Kidney (tissue), 14 donors: ENCODE measurements around the gene BARX1. TPM values are rescaled to one million over a fixed set of nuclear protein-coding genes. Genes with fewer than 3 reads are reported as not detected.

Experiments
- DNase-seq, 5 donors: peaks; one replicate each; pipeline ENCODE4 v3.0.0-alpha.2; 2013 to 2020
- FAIRE-seq: peaks from 2 replicates; lab custom pipeline; 2012; peaks lifted over from hg19 to GRCh38; lab: Jason Lieb, UNC
- H3K27ac ChIP-seq, 2 donors: one replicate each; pipeline ENCODE4 v1.7.0; 2013; ENCODE audit warnings: low read depth in 2 of 2, low read length in 2 of 2, inconsistent platforms in 1 of 2
- H3K27me3 ChIP-seq: one replicate; pipeline ENCODE4 v1.7.1; 2013; ENCODE audit warnings: low read length, inconsistent platforms; ENCODE audit not compliant: control insufficient read depth, insufficient read depth
- H3K36me3 ChIP-seq, 3 donors: one replicate each; pipeline versions ENCODE4 v1.7.0 to v1.7.1; 2013; ENCODE audit warnings: low read length in 3 of 3, control low read depth in 1 of 3, inconsistent platforms in 1 of 3; ENCODE audit not compliant: insufficient read depth in 3 of 3, control insufficient read depth in 2 of 3
- H3K4me1 ChIP-seq, 3 donors: one replicate each; pipeline versions ENCODE4 v1.7.0 to v1.7.1; 2013; ENCODE audit warnings: low read length in 3 of 3, inconsistent platforms in 1 of 3, low read depth in 1 of 3; ENCODE audit not compliant: control insufficient read depth in 2 of 3, insufficient read depth in 2 of 3
- H3K4me3 ChIP-seq, 3 donors: one replicate each; pipeline versions ENCODE4 v1.7.0 to v1.8.1; 2013; ENCODE audit warnings: low read length in 3 of 3, control low read depth in 1 of 3, inconsistent platforms in 1 of 3
- H3K9ac ChIP-seq, 3 donors: one replicate each; pipeline versions ENCODE4 v1.7.0 to v1.7.1; 2013; ENCODE audit warnings: low read length in 3 of 3, control low read depth in 1 of 3, inconsistent platforms in 1 of 3
- H3K9me3 ChIP-seq, 3 donors: one replicate each; pipeline versions ENCODE4 v1.7.0 to v1.7.1; 2013; ENCODE audit warnings: low read length in 3 of 3, control low read depth in 1 of 3, inconsistent platforms in 1 of 3; ENCODE audit not compliant: control insufficient read depth in 2 of 3, insufficient read depth in 1 of 3
- CTCF ChIP-seq: IDR thresholded peaks from 3 replicates; pipeline ENCODE4 v1.5.1; 2012; ENCODE audit warnings: mild to moderate bottlenecking, moderate library complexity, borderline replicate concordance; ENCODE audit not compliant: insufficient read depth; ENCODE audit errors: extremely low read depth
- intact Hi-C: fragments of 100-400 bp; cut with DNase I; formaldehyde crosslinking; loops from one replicate; pipeline ENCODE4 v1.11.1; 2022
- polyA plus RNA-seq: library from polyadenylated mRNA; stranded (reverse); fragments of 350-450 nt; fragmentation: Illumina TruSeq; extraction: RNeasy Lipid Tissue Mini Kit (QIAGEN cat#74804); gene quantifications from one replicate; pipeline ENCODE4 v1.2.3, GENCODE V29; 2014; ENCODE audit warnings: low read depth, low replicate concordance; ENCODE audit not compliant: insufficient read depth
- total RNA-seq: library from RNA; stranded (reverse); fragmentation: NEBNext Ultra II Directional; extraction: Animal tissue kit (Norgen Biotek cat#: 25700); gene quantifications from one replicate; pipeline ENCODE4 v1.2.1, GENCODE V29; 2021
- donor health status: control.
- donor health status: control.
- donor health status: control.
- donor health status: control.
- donor health status: control.
- donor health status: DM: yes; HTN: yes; CAD: no.
- donor health status: Normal renal cell carcinoma (clear cell type).

BARX1 gene
- total and polyA plus RNA-seq, 2 donors from 2014 or later: not detected

GRCh38 chr9:93969328-93969661 lies 14.1 kb upstream of the BARX1 start:
- Histone ChIP-seq H3K9me3 (peaks cover 0 to 4% (median 0%) of the 10 kb centered on the region in 3 donors), H3K36me3 (no peaks in the 10 kb centered on the region), H3K4me3 (no peak overlapping the region), H3K27ac (no peak overlapping the region), H3K4me1 (no peaks in the 10 kb centered on the region), H3K27me3 (no peaks in the 10 kb centered on the region), H3K9ac (no peak overlapping the region)
- FAIRE-seq (no peak), DNase-seq (no peak)
- intact Hi-C loops: loop anchor here (10.0 kb wide), 1 partner anchor 284 kb away; no protein-coding TSS in a partner anchor
- no peak for TF ChIP-seq CTCF

GRCh38 chr9:93968451-93969327 lies 13.5 kb upstream of the BARX1 start:
- FAIRE-seq (no peak), DNase-seq (no peak)
- no peak for TF ChIP-seq CTCF
- Histone ChIP-seq H3K9me3 (peaks cover 0 to under 1% (median 0%) of the 10 kb centered on the region in 3 donors), H3K9ac (no peak overlapping the region), H3K27ac (no peak overlapping the region), H3K27me3 (no peaks in the 10 kb centered on the region), H3K4me3 (no peak overlapping the region), H3K36me3 (no peaks in the 10 kb centered on the region), H3K4me1 (no peaks in the 10 kb centered on the region)
- intact Hi-C loops: loop anchor here (10.0 kb wide), 1 partner anchor 284 kb away; no protein-coding TSS in a partner anchor

- Histone ChIP-seq H3K4me3 (no peak overlapping the region), H3K27ac (no peak overlapping the region), H3K27me3 (peaks cover 3% of the 10 kb centered on the region), H3K36me3 (no peaks in the 10 kb centered on the region), H3K9ac (no peak overlapping the region), H3K9me3 (no peaks in the 10 kb centered on the region), H3K4me1 (peaks cover 0 to 2% (median 0%) of the 10 kb centered on the region in 3 donors)
- peak in 1 of 5 donors; percentile 52 for DNase-seq
- TF ChIP-seq CTCF: no peak
- intact Hi-C loops: loop anchor here (10.0 kb wide), 1 partner anchor 282 kb away; no protein-coding TSS in a partner anchor
- FAIRE-seq: no peak
Observed at GRCh38 chr9:93967020-93967803, 12.1 kb upstream of the BARX1 start.
